ENCODE data around the gene SYNE3.

The SYNE3 gene

GRCh38 chr14:95480109-95480886 is 36.2 kb downstream of the SYNE3 start:
- DNase-seq, result peak in 1 of 10 donors; percentile 66

GRCh38 chr14:95479494-95479893 is 37.0 kb downstream of the SYNE3 start:
- intact Hi-C loops (cut with DNase I), result no loop called here
- peak in 1 of 10 donors; percentile 33 for DNase-seq

More at GRCh38 chr14:95480109-95480886, 36.2 kb downstream of the SYNE3 start:
- intact Hi-C loops (cut with DNase I), result no loop called here

GRCh38 chr14:95478818-95479217 is 37.6 kb downstream of the SYNE3 start:
- peak in 1 of 10 donors; percentile 36 for DNase-seq
- intact Hi-C loops (cut with DNase I), result no loop called here

- intact Hi-C loops (cut with DNase I), result no loop called here
- peak in 2 of 10 donors; percentile 25 to 75 for DNase-seq
Observed at GRCh38 chr14:95478309-95478708, 38.1 kb downstream of the SYNE3 start.

- intact Hi-C loops (cut with DNase I), result no loop called here
- peak in 2 of 10 donors; percentile 50 to 65 for DNase-seq
Observed at GRCh38 chr14:95477411-95478269, 38.8 kb downstream of the SYNE3 start.

- no peak for DNase-seq
- intact Hi-C loops (cut with DNase I), result no loop called here
Observed at GRCh38 chr14:95476747-95477146, 39.7 kb downstream of the SYNE3 start.

GRCh38 chr14:95475540-95476240 is 40.8 kb downstream of the SYNE3 start:
- DNase-seq, result peak in 1 of 10 donors; percentile 54
- intact Hi-C loops (cut with DNase I), result no loop called here

- peak in 1 of 10 donors; percentile 68 for DNase-seq
Observed at GRCh38 chr14:95474941-95475340, 41.5 kb downstream of the SYNE3 start.

GRCh38 chr14:95474486-95474885 is 42.0 kb downstream of the SYNE3 start:
- DNase-seq, result peak in 1 of 10 donors; percentile 43
- intact Hi-C loops (cut with DNase I), result no loop called here

More at GRCh38 chr14:95474941-95475340, 41.5 kb downstream of the SYNE3 start:
- intact Hi-C loops (cut with DNase I), result no loop called here

- peak in 1 of 10 donors; percentile 71 for DNase-seq
- intact Hi-C loops (cut with DNase I), result no loop called here
Observed at GRCh38 chr14:95472819-95473251, 43.6 kb downstream of the SYNE3 start.

- DNase-seq, result peak in 1 of 10 donors; percentile 76
- intact Hi-C loops (cut with DNase I), result no loop called here
Observed at GRCh38 chr14:95471476-95471875, 45.0 kb downstream of the SYNE3 start.

- intact Hi-C loops (cut with DNase I), result no loop called here
- DNase-seq, result peak in 1 of 10 donors; percentile 51
Observed at GRCh38 chr14:95471016-95471415, 45.4 kb downstream of the SYNE3 start.

GRCh38 chr14:95469134-95469481 is 47.3 kb downstream of the SYNE3 start:
- intact Hi-C loops (cut with DNase I), result no loop called here
- DNase-seq, result peak in 1 of 10 donors; percentile 35

GRCh38 chr14:95468448-95469133 is 47.9 kb downstream of the SYNE3 start:
- intact Hi-C loops (cut with DNase I), result no loop called here
- peak in 1 of 10 donors; percentile 29 for DNase-seq

- intact Hi-C loops (cut with DNase I), result no loop called here
- peak in 2 of 10 donors; percentile 55 to 85 for DNase-seq
Observed at GRCh38 chr14:95467657-95468056, 48.8 kb downstream of the SYNE3 start.

- intact Hi-C loops (cut with DNase I), result no loop called here
Observed at GRCh38 chr14:95467232-95467631, 49.2 kb downstream of the SYNE3 start.

More at GRCh38 chr14:95467232-95467631, 49.2 kb downstream of the SYNE3 start:
- DNase-seq, result peak in 1 of 10 donors; percentile 37
